HFFc6 (cell line): ENCODE data around the gene GABRG3. TPM values are rescaled to one million over a fixed set of nuclear protein-coding genes. Genes with fewer than 3 reads are reported as not detected.

Source experiments
- DNase-seq: peaks from one replicate; pipeline ENCODE4 v3.0.0-alpha.2; 2018
- H3K27ac Mint-ChIP-seq: 2 replicates; pipeline ENCODE4 v1.8.0; 2020; ENCODE audit warnings: mild to moderate bottlenecking, mixed read lengths
- H3K27me3 Mint-ChIP-seq: 2 replicates; pipeline ENCODE4 v1.8.0; 2021; ENCODE audit warnings: mild to moderate bottlenecking, moderate library complexity, mixed read lengths; ENCODE audit not compliant: insufficient read depth
- H3K36me3 Mint-ChIP-seq: 2 replicates; pipeline ENCODE4 v1.8.0; 2021; ENCODE audit warnings: low read depth, mixed read lengths
- H3K4me1 Mint-ChIP-seq: 2 replicates; pipeline ENCODE4 v1.8.0; 2020; ENCODE audit warnings: low read depth, mixed read lengths
- H3K4me3 Mint-ChIP-seq: 2 replicates; pipeline ENCODE4 v1.8.0; 2020; ENCODE audit warnings: mild to moderate bottlenecking, moderate library complexity, mixed read lengths
- H3K9me3 Mint-ChIP-seq: 2 replicates; pipeline ENCODE4 v1.8.0; 2020; ENCODE audit warnings: mild to moderate bottlenecking, mixed read lengths
- total RNA-seq, 6 experiments: library from RNA; stranded (reverse); fragmentation: NEBNext Ultra II Directional; extraction: Animal tissue kit (Norgen Biotek cat#: 25700); gene quantifications; 2 replicates in 1 of 6; 3 replicates in 5 of 6; pipeline ENCODE4 v1.2.3, GENCODE V29; 2021
- TF ChIP-seq, protein P1 (sequence below): fragments of 200-600 bp; sonication (generic); IDR thresholded peaks from 2 replicates; pipeline ENCODE4 v1.5.0; 2021; ENCODE audit warnings: antibody characterized with exemption, mild to moderate bottlenecking

Gene GABRG3
- total RNA-seq, 6 experiments from 2014 or later = not detected

DNA sequence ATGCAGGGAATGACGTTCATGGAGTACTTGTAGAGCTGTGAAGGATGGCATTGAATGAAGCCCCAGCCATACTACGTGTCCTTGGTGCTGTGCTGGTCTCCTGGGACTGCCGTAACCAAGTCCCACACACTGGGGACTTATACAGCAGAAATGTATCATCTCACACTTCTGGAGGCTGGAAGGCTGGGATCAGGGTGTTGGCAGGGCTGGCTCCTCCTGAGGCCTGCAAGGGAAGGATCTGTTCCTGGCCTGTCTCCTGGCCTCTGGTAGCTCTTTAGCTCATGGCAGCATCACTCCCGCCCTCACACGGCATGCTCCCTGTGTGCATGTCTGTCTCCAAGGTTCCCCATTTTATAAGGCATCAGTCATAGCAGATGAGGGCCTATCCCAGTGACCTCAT, 29.5 kb upstream of the GABRG3 start:
- H3K9me3 Mint-ChIP-seq = peaks cover 46% of the 10 kb centered on the region
- peaks cover 6% of the 10 kb centered on the region; the same call in 1 of the 2 replicates for H3K27me3 Mint-ChIP-seq
- no peak overlapping the region for H3K27ac Mint-ChIP-seq
- no peak overlapping the region for H3K4me3 Mint-ChIP-seq
- DNase-seq = no peak
- H3K36me3 Mint-ChIP-seq = peaks cover 8% of the 10 kb centered on the region
- TF ChIP-seq, protein P1, sequence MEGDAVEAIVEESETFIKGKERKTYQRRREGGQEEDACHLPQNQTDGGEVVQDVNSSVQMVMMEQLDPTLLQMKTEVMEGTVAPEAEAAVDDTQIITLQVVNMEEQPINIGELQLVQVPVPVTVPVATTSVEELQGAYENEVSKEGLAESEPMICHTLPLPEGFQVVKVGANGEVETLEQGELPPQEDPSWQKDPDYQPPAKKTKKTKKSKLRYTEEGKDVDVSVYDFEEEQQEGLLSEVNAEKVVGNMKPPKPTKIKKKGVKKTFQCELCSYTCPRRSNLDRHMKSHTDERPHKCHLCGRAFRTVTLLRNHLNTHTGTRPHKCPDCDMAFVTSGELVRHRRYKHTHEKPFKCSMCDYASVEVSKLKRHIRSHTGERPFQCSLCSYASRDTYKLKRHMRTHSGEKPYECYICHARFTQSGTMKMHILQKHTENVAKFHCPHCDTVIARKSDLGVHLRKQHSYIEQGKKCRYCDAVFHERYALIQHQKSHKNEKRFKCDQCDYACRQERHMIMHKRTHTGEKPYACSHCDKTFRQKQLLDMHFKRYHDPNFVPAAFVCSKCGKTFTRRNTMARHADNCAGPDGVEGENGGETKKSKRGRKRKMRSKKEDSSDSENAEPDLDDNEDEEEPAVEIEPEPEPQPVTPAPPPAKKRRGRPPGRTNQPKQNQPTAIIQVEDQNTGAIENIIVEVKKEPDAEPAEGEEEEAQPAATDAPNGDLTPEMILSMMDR = no peak
- no peaks in the 10 kb centered on the region for H3K4me1 Mint-ChIP-seq

DNA sequence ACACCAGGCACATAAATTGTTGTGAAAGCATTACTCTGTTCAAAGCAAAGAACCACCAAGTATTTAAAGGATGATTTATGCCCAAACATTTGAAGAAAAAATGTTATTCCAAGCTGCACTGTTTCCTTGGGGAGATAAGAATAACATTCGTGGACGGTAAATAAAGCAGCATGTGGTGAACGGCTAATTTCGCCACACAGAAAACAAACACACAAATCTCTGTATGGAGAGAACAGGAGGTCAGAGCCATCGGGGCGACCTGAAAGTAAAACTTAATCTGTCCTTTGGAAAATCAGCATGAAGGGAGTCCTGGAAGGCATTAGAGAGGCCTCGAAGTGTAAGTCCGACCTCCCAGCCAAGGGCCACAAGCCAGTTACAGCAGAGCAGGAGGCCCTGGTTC, 27.1 kb upstream of the GABRG3 start:
- H3K4me3 Mint-ChIP-seq = no peak overlapping the region
- H3K4me1 Mint-ChIP-seq = no peaks in the 10 kb centered on the region
- no peak for DNase-seq
- H3K27ac Mint-ChIP-seq = no peak overlapping the region
- TF ChIP-seq, protein P1 = no peak
- peaks cover 3% of the 10 kb centered on the region; the same call in 1 of the 2 replicates for H3K27me3 Mint-ChIP-seq
- peaks cover 45% of the 10 kb centered on the region for H3K9me3 Mint-ChIP-seq
- peaks cover 8% of the 10 kb centered on the region for H3K36me3 Mint-ChIP-seq

DNA sequence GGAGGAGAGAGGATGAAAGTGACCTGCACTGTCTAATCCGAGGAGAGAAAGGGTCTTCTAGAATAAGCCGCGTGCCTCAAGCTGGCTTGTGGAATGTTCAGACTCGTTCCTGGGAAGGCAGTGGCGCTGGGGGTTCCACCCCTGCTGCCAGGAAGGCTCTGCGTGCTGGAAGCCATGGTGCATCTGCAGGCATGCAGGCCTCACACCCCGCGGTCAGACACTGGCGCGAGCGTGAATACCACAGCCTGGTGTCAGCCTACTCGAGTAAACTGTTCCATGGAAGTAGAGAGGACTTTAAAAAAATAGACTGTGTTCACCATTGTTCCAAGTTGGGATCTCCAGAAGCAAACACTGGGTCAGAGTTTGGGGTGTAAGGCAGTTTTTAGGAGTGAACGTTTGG, 25.9 kb upstream of the GABRG3 start:
- Mint-ChIP-seq H3K4me3 (no peak overlapping the region), H3K27me3 (no peaks in the 10 kb centered on the region), H3K9me3 (peaks cover 43% of the 10 kb centered on the region), H3K27ac (no peak overlapping the region), H3K36me3 (peaks cover 8% of the 10 kb centered on the region; the same call in 1 of the 2 replicates), H3K4me1 (no peaks in the 10 kb centered on the region)
- no peak for DNase-seq
- TF ChIP-seq, protein P1 = no peak

DNA sequence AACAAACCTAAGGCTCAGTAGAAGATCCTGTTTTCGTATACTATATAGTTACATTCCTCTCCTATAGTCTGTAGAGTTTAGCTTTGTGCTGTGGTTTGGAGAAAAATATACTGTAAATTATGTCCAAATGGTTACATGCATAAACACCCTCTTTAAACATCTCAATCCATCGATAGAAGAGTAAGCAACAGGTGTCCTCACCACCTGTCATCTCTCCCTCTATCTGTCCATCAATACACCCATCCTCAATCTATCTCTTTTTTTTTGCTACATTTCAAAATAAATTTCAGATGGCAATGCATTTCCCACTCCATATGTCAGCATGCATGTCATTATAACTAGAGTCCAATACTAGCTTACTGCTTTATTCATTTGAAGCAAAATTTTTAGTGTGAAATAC, 21.0 kb upstream of the GABRG3 start:
- DNase-seq = no peak
- TF ChIP-seq, protein P1 = no peak
- no peaks in the 10 kb centered on the region for H3K4me1 Mint-ChIP-seq
- H3K36me3 Mint-ChIP-seq = peaks cover 4% of the 10 kb centered on the region; the same call in 1 of the 2 replicates
- no peak overlapping the region for H3K4me3 Mint-ChIP-seq
- H3K9me3 Mint-ChIP-seq = peaks cover 41% of the 10 kb centered on the region
- H3K27me3 Mint-ChIP-seq = no peaks in the 10 kb centered on the region
- no peak overlapping the region for H3K27ac Mint-ChIP-seq

DNA sequence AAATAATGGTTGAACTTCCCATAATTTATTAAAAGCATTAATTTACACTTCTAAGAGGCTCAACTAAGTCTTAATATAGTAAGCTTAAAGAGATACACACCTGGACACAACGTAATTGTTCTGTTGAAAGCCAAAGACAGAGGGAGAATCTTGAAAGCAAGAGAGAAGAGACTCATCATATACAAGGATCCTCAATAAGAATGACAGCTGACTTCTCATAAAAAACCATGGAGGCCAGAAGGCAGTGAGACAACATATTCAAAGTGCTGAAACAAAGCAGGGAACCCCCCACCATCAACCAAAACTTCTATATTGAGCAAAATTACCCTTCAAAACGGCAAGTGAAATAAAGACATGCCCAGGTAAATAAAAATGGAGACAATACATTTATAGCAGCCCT, 16.6 kb upstream of the GABRG3 start:
- TF ChIP-seq, protein P1 = no peak
- no peaks in the 10 kb centered on the region for H3K36me3 Mint-ChIP-seq
- no peak for DNase-seq
- H3K9me3 Mint-ChIP-seq = peaks cover 24% of the 10 kb centered on the region
- H3K27me3 Mint-ChIP-seq = no peaks in the 10 kb centered on the region
- H3K27ac Mint-ChIP-seq = no peak overlapping the region
- no peak overlapping the region for H3K4me3 Mint-ChIP-seq
- H3K4me1 Mint-ChIP-seq = no peaks in the 10 kb centered on the region

DNA sequence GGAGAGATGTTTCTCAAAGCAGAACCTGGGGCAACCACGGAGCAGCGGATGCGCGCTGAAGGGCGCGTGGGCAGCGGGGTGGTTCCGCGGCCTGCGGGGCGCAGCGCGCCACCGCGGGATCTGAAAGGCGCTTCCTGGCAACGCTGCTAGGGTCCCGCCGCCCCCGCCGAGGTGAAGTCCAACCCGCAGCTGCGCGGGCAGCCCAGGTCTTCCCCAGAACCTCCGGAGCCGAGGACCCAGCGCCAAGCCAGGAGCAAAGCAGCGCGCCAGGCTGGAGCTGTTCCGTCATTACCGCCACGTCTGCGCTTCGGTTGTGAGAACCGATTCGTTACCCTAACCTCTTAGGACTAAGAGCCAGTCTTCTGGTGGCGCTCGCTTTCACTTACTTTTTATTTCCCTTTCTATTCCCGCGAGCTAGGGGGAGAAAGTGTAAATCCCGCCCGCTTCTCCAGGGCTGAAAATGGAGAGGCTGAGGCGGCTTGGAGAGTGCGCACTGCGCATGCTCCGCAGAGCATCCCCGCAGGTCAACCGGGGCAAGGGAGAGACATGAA, 3.2 kb upstream of the GABRG3 start:
- no peak overlapping the region for H3K27ac Mint-ChIP-seq
- DNase-seq = no peak
- H3K27me3 Mint-ChIP-seq = no peaks in the 10 kb centered on the region; the same call in 1 of the 2 replicates
- no peak overlapping the region for H3K4me3 Mint-ChIP-seq
- peaks cover 22% of the 10 kb centered on the region for H3K9me3 Mint-ChIP-seq
- TF ChIP-seq, protein P1 = no peak
- H3K36me3 Mint-ChIP-seq = peaks cover 5% of the 10 kb centered on the region; the same call in 1 of the 2 replicates
- H3K4me1 Mint-ChIP-seq = no peaks in the 10 kb centered on the region
